Stimulated activated CD8-positive, alpha-beta memory T cell treated with anti-CD3 and anti-CD28 coated beads, Interleukin-15, amount 100 ng/mL, for 48 hours (primary cell): ENCODE results near the gene NDUFS6.
"Not testable (repeated sequence)": the region's sequence is repeated elsewhere in the genome, so short reads cannot be mapped to it uniquely, and the experiment has no call there.

Experiments used
- DNase-seq, 2 donors: peaks; one replicate each; pipeline ENCODE4 v3.0.0-alpha.2; 2020; ENCODE audit warnings: low read depth in 2 of 2

NDUFS6 gene

DNA sequence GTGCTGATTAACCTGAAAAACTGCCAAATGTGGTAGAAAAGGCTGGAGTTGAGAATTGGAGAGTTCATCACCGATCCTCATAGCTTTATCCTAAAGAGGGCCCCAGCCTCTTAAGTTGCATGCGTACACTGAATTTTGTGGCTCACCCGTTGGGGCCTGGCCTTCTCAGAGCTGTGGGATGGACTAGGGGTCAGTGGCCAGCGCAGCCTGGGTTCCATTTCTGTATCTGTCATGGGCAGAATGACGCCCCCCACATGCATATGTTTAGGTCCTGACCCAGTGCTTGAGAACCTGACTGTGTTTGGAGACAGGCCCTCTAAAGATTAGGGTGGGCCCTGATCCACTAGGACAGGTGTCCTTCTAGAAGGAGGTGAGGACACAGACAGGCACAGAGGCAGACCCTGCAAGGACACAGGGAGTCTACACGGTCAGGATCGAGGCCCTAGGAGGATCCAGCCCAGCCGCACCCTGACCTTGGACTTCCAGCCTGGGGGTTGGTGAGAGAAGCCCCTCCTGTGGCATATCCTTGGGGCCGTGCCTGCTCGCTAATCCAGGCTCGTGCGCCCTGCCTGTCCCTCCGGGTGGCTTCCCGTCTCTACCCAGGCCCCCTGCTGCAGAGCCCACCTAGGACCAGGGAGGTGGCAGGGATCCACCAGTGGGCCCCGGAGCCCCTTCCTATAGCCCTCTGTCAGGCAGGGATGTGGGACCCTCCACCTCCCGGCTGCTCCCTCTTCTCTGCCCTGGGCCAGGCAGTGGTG, 32.2 kb downstream of the NDUFS6 start:
- DNase-seq: no peak

DNA sequence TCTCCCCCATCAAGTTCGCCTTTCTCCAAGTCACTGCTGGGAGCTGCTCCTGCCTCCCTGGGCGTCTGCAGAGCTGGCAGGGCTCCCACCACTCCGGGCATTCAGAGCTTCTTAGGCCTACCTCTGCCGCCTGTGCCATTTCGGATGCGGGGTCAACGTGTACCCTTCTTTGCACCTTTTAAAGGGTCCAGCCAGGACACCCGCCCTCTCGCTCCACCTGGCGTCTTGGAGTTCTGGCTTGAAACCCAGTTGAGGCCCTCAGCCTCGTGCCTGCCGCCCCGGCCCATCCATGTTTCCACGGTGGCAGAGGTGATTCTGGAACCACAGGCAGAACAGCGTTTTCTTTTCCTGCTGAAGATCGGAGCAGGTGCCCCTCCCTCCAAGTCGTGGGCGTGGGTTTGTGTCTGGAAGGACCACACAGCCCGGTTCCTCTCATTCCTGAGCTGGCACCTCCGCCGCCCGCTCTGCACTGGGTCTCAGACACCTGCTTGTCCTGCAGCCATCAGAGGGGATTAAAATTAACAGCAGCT, 32.9 kb downstream of the NDUFS6 start:
- no peak for DNase-seq

DNA sequence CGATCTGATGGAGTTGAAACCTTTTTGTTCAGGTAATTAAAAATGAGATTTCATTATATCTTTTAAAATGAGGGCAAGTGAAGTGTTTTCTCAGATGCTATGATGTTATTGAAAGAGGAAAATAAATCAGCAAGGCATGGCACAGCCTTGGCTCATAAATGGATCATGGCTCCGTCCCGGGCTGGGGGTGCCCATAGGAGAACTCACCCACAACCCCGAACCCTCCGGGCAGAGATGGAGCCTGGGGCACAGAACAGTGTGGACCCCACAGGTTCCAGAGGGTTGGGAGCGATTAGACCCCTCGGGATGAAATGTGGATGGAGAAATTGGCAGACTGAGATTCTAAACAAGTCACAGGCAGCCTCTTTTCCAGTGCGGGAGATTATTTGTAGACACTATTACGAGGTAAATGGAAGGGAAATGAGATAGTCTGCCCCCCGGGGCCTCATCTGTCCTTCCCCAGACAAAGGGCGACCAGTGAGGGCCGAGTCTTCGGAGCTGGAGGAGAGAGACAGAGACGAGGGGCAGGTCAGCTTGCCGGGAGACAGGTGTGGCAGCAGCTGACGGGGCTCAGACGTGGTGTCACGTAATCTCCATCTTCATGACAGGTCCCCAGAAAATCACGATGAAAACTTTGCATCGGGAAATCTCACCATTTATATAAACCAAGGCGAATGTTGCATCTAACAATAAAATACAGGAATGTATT, 33.7 kb downstream of the NDUFS6 start:
- no peak for DNase-seq

DNA sequence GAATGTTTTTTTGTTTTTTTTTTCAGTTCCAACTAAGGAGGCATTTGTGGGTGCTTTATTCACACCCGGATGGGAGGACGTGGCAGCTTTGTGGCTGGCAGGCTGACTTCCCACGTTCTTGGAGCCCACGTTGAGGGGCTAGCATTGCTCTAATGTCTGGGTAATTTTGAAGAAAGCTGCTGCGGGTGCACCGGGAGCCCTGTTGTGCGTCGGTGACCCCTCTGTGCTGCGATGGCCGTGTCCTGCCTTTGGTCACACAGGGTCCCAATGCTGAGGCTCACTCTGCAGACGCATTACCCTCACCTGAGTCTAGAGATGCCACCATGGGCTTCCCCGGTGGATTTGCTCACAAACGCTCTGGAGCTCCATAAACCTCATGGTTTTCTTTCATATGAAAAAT, 34.2 kb downstream of the NDUFS6 start:
- no peak for DNase-seq

GRCh38 chr5:1836176-1836890, 35.1 kb downstream of the NDUFS6 start:
- no peak for DNase-seq

DNA sequence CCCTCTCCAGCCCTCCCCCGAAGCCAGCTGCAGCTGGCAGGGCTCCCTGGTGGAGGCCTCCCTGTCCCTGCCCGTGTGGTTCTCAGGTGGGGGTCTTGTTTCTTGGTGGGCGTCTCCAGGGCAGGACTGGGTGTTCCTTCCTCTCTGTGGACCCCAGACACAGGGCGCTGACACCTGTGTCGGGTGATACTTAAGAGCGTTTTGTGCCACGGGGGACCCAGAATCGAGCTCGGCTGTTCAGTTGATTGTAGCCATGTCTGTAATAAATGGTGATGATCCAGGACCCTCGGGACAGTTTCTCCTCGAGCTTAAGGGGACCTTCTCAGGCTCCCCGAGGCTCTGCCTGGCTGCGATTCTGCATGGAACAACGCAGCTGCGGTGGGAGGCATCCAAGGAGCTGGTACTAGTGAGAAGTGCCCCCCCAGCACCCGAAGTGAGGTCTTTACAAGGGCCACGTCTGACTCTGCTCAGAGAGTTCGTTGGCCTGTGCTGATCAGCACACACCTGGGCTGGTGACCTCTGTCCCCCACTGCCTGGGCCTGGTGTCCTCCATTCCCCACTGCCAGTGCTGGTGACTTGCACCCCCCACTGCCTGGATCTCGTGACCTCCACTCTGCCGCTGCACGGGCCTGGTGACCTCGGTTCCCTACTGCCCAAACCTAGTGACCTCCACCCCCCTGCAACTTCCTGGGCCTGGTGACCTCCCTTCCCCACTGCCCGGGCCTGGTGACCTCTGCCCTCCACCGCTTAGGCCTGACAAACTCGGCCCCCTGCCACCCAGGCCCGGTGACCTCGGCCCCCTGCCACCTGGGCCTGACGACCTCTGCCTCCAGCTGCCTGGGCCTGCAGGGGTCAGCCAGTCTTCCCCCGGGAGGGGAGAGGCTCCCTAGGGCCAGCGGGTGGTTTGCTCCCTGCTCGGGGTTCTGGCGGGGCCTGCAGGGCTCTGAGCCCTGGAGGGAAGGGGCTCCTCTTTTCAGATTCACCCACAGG, 36.0 kb downstream of the NDUFS6 start:
- no peak for DNase-seq

GRCh38 chr5:1838013-1838412, 36.8 kb downstream of the NDUFS6 start:
- no peak for DNase-seq

GRCh38 chr5:1840071-1840547, 38.9 kb downstream of the NDUFS6 start:
- no peak for DNase-seq

DNA sequence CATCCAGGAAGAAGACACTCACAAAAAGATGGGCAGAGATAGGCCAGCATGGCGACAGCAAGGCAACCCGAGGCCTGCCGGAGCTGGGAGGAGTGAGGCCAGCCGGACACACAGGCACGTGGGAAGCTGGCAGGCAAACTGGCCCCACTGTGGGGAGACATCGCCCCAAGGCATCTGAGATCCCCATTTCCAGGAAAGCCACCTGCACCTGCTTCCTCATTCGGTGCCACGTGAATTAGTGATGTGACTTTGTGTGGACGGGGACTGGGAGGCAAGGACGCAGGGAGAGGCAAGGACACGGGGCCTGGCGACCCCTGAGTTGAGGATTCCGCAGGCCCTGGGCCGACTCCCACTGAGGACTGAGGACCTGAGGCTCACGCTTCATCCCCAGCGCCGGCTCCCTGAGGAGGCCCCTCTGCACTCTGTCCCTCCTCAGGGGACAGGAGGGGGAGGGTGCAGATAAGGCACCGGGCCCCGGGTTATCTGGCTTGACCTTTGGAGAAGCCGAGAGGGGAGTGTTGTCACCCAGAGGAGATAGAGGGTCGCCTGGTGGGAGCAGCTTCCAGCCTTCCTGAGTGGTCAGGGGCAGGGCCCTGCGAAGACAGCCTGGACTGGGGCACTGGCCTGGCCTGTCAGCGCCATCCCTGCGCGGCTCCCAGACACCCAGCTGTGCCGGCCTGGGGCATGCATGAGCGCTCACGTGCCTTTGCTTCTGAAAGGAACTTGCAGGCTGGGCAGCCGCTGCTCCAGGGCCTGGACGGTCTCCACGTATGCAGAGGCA, 39.7 kb downstream of the NDUFS6 start:
- no peak for DNase-seq

- no peak for DNase-seq
Observed at GRCh38 chr5:1842004-1842819, 41.0 kb downstream of the NDUFS6 start.

GRCh38 chr5:1843761-1844160, 42.6 kb downstream of the NDUFS6 start:
- not testable (repeated sequence) for DNase-seq

- DNase-seq: no peak
Observed at GRCh38 chr5:1844708-1845436, 43.7 kb downstream of the NDUFS6 start.

- DNase-seq: no peak
Observed at GRCh38 chr5:1845696-1846095, 44.5 kb downstream of the NDUFS6 start.

DNA sequence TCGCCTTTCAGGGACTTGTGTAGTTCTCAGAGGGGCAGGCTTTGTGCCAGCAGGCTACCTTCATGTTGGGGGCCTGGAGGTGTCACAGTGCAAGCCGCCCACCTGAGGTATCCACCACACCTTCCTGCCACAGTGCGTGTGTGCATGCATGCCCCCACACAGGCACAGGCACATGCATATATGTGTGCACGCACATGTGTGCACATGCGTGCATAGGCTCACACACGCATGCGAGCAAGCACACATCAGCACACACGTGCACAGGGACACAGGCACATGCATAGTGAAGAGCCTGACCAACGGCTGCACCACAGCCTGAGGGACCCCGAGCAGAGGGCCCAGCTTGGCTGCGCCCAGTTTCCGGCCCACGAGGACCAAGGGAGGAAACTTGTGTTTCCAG, 45.4 kb downstream of the NDUFS6 start:
- DNase-seq: no peak

DNA sequence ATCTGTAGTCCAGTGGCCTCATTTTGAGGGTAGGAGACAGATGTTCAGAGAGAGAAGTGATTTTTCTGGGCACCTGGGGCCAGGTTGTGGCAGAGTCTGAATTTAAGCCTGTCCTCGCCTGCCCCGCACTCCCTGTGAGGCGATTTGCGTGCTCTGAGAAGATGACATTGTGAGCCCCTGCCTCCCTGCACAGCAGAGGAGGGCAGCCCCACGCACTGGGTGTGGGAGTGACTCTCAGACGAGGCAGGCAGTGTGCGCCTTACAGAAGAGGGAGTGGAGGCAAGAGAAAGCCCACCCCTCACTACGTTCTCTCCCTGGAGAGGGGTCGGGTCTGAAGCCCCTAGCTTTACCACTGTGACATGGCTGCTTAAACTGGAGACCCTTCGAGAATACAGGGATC, 45.8 kb downstream of the NDUFS6 start:
- DNase-seq: no peak

GRCh38 chr5:1847611-1848010, 46.4 kb downstream of the NDUFS6 start:
- DNase-seq: no peak

DNA sequence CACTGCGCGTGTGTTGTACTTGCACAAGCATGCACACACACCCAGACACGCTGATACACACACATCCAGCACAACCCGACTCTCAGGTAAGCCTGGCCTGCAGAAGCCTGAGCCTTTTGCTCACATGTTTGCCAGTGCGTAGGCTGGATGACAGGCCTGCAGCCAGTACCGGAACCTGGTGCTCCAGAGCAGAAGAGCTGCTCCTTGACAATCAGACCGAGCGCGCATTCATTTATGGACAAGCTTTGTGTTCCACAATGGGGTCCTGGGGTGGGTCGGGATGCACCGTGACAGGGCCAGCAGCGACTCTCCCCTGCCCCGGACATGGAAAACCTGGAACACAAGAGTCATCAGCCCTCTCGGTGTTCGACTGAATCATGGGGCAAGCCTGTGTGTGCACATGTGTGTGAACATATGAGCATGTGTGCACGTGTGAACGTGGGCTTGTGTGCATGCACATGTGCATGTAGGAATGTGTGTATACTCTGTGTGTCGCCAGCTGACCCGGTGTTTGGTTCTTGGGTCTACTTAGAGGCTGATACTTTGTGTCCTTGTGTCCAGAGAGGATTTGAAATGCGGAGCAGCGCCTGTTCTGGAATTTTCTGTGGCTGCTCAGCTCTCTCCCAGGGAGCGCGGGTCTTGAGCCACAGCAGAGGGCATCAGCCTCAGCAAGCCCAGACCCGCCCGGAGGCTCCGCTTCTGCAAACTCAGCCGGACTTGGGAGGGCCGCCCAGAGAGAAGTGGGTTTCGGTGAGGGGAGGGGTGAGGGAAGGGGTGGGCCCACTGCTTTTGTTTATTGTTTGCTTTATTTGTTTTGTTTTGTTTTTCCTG, 49.3 kb downstream of the NDUFS6 start:
- no peak for DNase-seq
